GM12801 (cell line): Measurements from ENCODE around the gene RUNDC3A.

Experiments used
- CTCF ChIP-seq: IDR thresholded peaks from one replicate; pipeline ENCODE4 v1.5.1; 2011; ENCODE audit warnings: control low read depth; ENCODE audit not compliant: insufficient read length; ENCODE audit errors: extremely low read depth

The RUNDC3A gene

GRCh38 chr17:44279346-44279665 is 29.1 kb upstream of the RUNDC3A start:
- TF ChIP-seq CTCF = no peak

GRCh38 chr17:44279666-44280391 is 28.6 kb upstream of the RUNDC3A start:
- no peak for TF ChIP-seq CTCF

- TF ChIP-seq CTCF = no peak
These were observed 27.9 kb upstream of the RUNDC3A start for GRCh38 chr17:44280392-44280937.

GRCh38 chr17:44281570-44281969 is 26.8 kb upstream of the RUNDC3A start:
- no peak for TF ChIP-seq CTCF

- TF ChIP-seq CTCF = no peak
These were observed 26.1 kb upstream of the RUNDC3A start for GRCh38 chr17:44282264-44282663.

- TF ChIP-seq CTCF = no peak
These were observed 24.9 kb upstream of the RUNDC3A start for GRCh38 chr17:44283344-44284023.

GRCh38 chr17:44284024-44284400 is 24.4 kb upstream of the RUNDC3A start:
- no peak for TF ChIP-seq CTCF
